Activated T-helper 2 cell treated with anti-CD3 and anti-CD28 coated beads, Interferon-gamma antibody, Interleukin-2, Interleukin-4, amounts not matched to agents 10 μg/mL and 5 μg/mL and 100 μg/mL, durations not matched to agents 14 hours and 24 hours and 36 hours (primary cell): ENCODE results near the gene INSL3. TPM values are rescaled to one million over a fixed set of nuclear protein-coding genes. Genes with fewer than 3 reads are reported as not detected.
"Not testable (repeated sequence)": the region's sequence is repeated elsewhere in the genome, so short reads cannot be mapped to it uniquely, and the experiment has no call there.

Experiments
- DNase-seq: peaks from one replicate; pipeline ENCODE4 v3.0.0; 2021; ENCODE audit warnings: low spot score
- H3K27ac Mint-ChIP-seq: one replicate; pipeline ENCODE4 v1.8.0; 2021; ENCODE audit warnings: mixed read lengths
- H3K27me3 Mint-ChIP-seq: one replicate; pipeline ENCODE4 v1.8.0; 2021; ENCODE audit warnings: low read depth, mixed read lengths
- H3K36me3 Mint-ChIP-seq: one replicate; pipeline ENCODE4 v1.8.0; 2021; ENCODE audit warnings: low read depth, mixed read lengths
- H3K4me1 Mint-ChIP-seq: one replicate; pipeline ENCODE4 v1.8.0; 2021; ENCODE audit warnings: low read depth, mixed read lengths
- H3K4me3 Mint-ChIP-seq: one replicate; pipeline ENCODE4 v1.8.0; 2021; ENCODE audit warnings: low read depth, mild to moderate bottlenecking, moderate library complexity, mixed read lengths
- H3K9me3 Mint-ChIP-seq: one replicate; pipeline ENCODE4 v1.8.0; 2021; ENCODE audit warnings: mixed read lengths
- intact Hi-C: fragments of 100-400 bp; cut with micrococcal nuclease; formaldehyde crosslinking; loops from one replicate; pipeline ENCODE4 v1.15.1; 2023
- total RNA-seq: library from RNA; stranded (reverse); gene quantifications from 2 replicates; pipeline ENCODE4 v1.2.3, GENCODE V29; 2022

The INSL3 gene
- total RNA-seq, 1 donor from 2014 or later = 6.9 TPM

- no peak for DNase-seq
- H3K36me3 Mint-ChIP-seq = no peaks in the 10 kb centered on the region
- H3K4me3 Mint-ChIP-seq = no peak overlapping the region
- peaks cover 7% of the 10 kb centered on the region for H3K4me1 Mint-ChIP-seq
- no peaks in the 10 kb centered on the region for H3K9me3 Mint-ChIP-seq
- intact Hi-C loops = no loop called here
- H3K27me3 Mint-ChIP-seq = peaks cover 16% of the 10 kb centered on the region
- no peak overlapping the region for H3K27ac Mint-ChIP-seq
Measured at GRCh38 chr19:17796838-17797423, 24.4 kb downstream of the INSL3 start.

GRCh38 chr19:17796013-17796837, 25.1 kb downstream of the INSL3 start:
- intact Hi-C loops = no loop called here
- Mint-ChIP-seq H3K4me3 (no peak overlapping the region), H3K27me3 (peaks cover 16% of the 10 kb centered on the region), H3K9me3 (no peaks in the 10 kb centered on the region), H3K4me1 (peaks cover 13% of the 10 kb centered on the region), H3K36me3 (no peaks in the 10 kb centered on the region), H3K27ac (no peak overlapping the region)
- DNase-seq = no peak

GRCh38 chr19:17795495-17795856, 25.8 kb downstream of the INSL3 start:
- intact Hi-C loops = no loop called here
- H3K27me3 Mint-ChIP-seq = peaks cover 16% of the 10 kb centered on the region
- H3K36me3 Mint-ChIP-seq = no peaks in the 10 kb centered on the region
- no peaks in the 10 kb centered on the region for H3K9me3 Mint-ChIP-seq
- no peak overlapping the region for H3K27ac Mint-ChIP-seq
- H3K4me3 Mint-ChIP-seq = no peak overlapping the region
- H3K4me1 Mint-ChIP-seq = peaks cover 15% of the 10 kb centered on the region
- no peak for DNase-seq

- no peak for DNase-seq
- no peak within 1 kb of the TSS for H3K4me3 Mint-ChIP-seq
Measured at GRCh38 chr19:17794731-17795494, 26.4 kb downstream of the INSL3 start, which contains the start of gene B3GNT3. Gene B3GNT3 (plus strand): TSS chr19:17795138. CDS start chr19:17807808, 12,670 bp downstream.

GRCh38 chr19:17794412-17794730, 26.9 kb downstream of the INSL3 start:
- Mint-ChIP-seq H3K9me3 (no peaks in the 10 kb centered on the region), H3K4me3 (no peak overlapping the region), H3K27ac (no peak overlapping the region), H3K36me3 (no peaks in the 10 kb centered on the region), H3K27me3 (peaks cover 16% of the 10 kb centered on the region), H3K4me1 (peaks cover 15% of the 10 kb centered on the region)
- intact Hi-C loops = no loop called here
- no peak for DNase-seq

More at GRCh38 chr19:17794731-17795494, 26.4 kb downstream of the INSL3 start, which contains the start of gene B3GNT3:
- no peaks in the 10 kb centered on the region for H3K36me3 Mint-ChIP-seq
- intact Hi-C loops = no loop called here
- H3K27me3 Mint-ChIP-seq = peaks cover 16% of the 10 kb centered on the region
- no peak within 1 kb of the TSS for H3K27ac Mint-ChIP-seq
- H3K4me1 Mint-ChIP-seq = peaks cover 15% of the 10 kb centered on the region
- no peaks in the 10 kb centered on the region for H3K9me3 Mint-ChIP-seq

GRCh38 chr19:17790059-17790780, 31.1 kb downstream of the INSL3 start:
- DNase-seq = no peak
- Mint-ChIP-seq H3K4me3 (no peak overlapping the region), H3K4me1 (peaks cover 12% of the 10 kb centered on the region), H3K27me3 (peaks cover 11% of the 10 kb centered on the region), H3K27ac (no peak overlapping the region), H3K36me3 (peaks cover 21% of the 10 kb centered on the region), H3K9me3 (no peaks in the 10 kb centered on the region)
- intact Hi-C loops = no loop called here

- no peak for DNase-seq
- H3K4me1 Mint-ChIP-seq = peaks cover 10% of the 10 kb centered on the region
- H3K9me3 Mint-ChIP-seq = no peaks in the 10 kb centered on the region
- intact Hi-C loops = no loop called here
- H3K27me3 Mint-ChIP-seq = peaks cover under 1% of the 10 kb centered on the region
- peaks cover 33% of the 10 kb centered on the region for H3K36me3 Mint-ChIP-seq
- no peak overlapping the region for H3K27ac Mint-ChIP-seq
- H3K4me3 Mint-ChIP-seq = no peak overlapping the region
Measured at GRCh38 chr19:17788632-17789031, 32.7 kb downstream of the INSL3 start.

- peaks cover 10% of the 10 kb centered on the region for H3K4me1 Mint-ChIP-seq
- peaks cover 38% of the 10 kb centered on the region for H3K36me3 Mint-ChIP-seq
- H3K27me3 Mint-ChIP-seq = no peaks in the 10 kb centered on the region
- intact Hi-C loops = no loop called here
- H3K27ac Mint-ChIP-seq = no peak overlapping the region
- H3K4me3 Mint-ChIP-seq = no peak overlapping the region
- DNase-seq = no peak
- no peaks in the 10 kb centered on the region for H3K9me3 Mint-ChIP-seq
Measured at GRCh38 chr19:17787274-17787913, 33.9 kb downstream of the INSL3 start.

GRCh38 chr19:17784201-17785008, 36.9 kb downstream of the INSL3 start:
- no peaks in the 10 kb centered on the region for H3K9me3 Mint-ChIP-seq
- DNase-seq = peak; percentile 59
- peaks cover 49% of the 10 kb centered on the region for H3K36me3 Mint-ChIP-seq
- H3K4me3 Mint-ChIP-seq = no peak overlapping the region
- peaks cover 3% of the 10 kb centered on the region for H3K4me1 Mint-ChIP-seq
- H3K27me3 Mint-ChIP-seq = no peaks in the 10 kb centered on the region
- no peak overlapping the region for H3K27ac Mint-ChIP-seq
- intact Hi-C loops = loop anchor here (2.0 to 5.0 kb wide), 2 partner anchors 73 to 80 kb away; partner anchors contain the start of gene RPL18A

- DNase-seq = not testable (repeated sequence)
Measured at GRCh38 chr19:17783721-17784120, 37.6 kb downstream of the INSL3 start.

GRCh38 chr19:17780781-17781180, 40.5 kb downstream of the INSL3 start:
- Mint-ChIP-seq H3K27ac (no peak overlapping the region), H3K36me3 (peaks cover 53% of the 10 kb centered on the region)
- intact Hi-C loops = loop anchor here (5.0 kb wide), 1 partner anchor 77 kb away; the partner anchor contains the start of gene RPL18A

More at GRCh38 chr19:17783721-17784120, 37.6 kb downstream of the INSL3 start:
- H3K9me3 Mint-ChIP-seq, H3K4me1 Mint-ChIP-seq, H3K27ac Mint-ChIP-seq, H3K27me3 Mint-ChIP-seq, H3K4me3 Mint-ChIP-seq: not testable (repeated sequence)
- peaks cover 49% of the 10 kb centered on the region for H3K36me3 Mint-ChIP-seq
- intact Hi-C loops = loop anchor here (2.0 to 5.0 kb wide), 2 partner anchors 74 to 79 kb away; partner anchors contain the start of gene RPL18A

More at GRCh38 chr19:17780781-17781180, 40.5 kb downstream of the INSL3 start:
- DNase-seq = no peak
- no peaks in the 10 kb centered on the region for H3K27me3 Mint-ChIP-seq
- H3K4me3 Mint-ChIP-seq = no peak overlapping the region
- no peaks in the 10 kb centered on the region for H3K9me3 Mint-ChIP-seq
- peaks cover 12% of the 10 kb centered on the region for H3K4me1 Mint-ChIP-seq
